Testis (tissue), 2 donors: ENCODE data around the gene ZRANB3.

Experiments
- CTCF ChIP-seq, 3 experiments: fragments of 450-650 bp in 2 of 3; fragments of 200-600 bp in 1 of 3; sonication (generic) in 1 of 3; IDR thresholded peaks; one replicate each; pipeline ENCODE4 v1.5.1; 2016 to 2019; ENCODE audit warnings: antibody characterized with exemption in 3 of 3, mild to moderate bottlenecking in 2 of 3, moderate library complexity in 1 of 3
- POLR2A ChIP-seq: fragments of 450-650 bp; IDR thresholded peaks from one replicate; pipeline ENCODE4 v1.6.1; 2017; ENCODE audit warnings: antibody characterized with exemption, mild to moderate bottlenecking, moderate library complexity

- TF ChIP-seq CTCF (IDR thresholded peaks at IDR 0.05), result no peak
- TF ChIP-seq POLR2A, result no peak
Measured at GRCh38 chr2:135422898-135423297, 108.1 kb downstream of the ZRANB3 start.
